ENCODE measurements around the gene DLAT. TPM values are rescaled to one million over a fixed set of nuclear protein-coding genes. Genes with fewer than 3 reads are reported as not detected.

Gene DLAT
- total RNA-seq, 1 donor from 2014 or later: 24.5 TPM

GRCh38 chr11:112096194-112096593, 71.0 kb downstream of the DLAT start:
- peaks cover 3% of the 10 kb centered on the region for H3K36me3 ChIP-seq (ENCODE audit: control insufficient read depth, insufficient read depth, low read length)
- H3K27me3 ChIP-seq (ENCODE audit: control insufficient read depth, insufficient read depth, low read length): no peaks in the 10 kb centered on the region
- no peak for TF ChIP-seq CTCF (IDR thresholded peaks at IDR 0.05; ENCODE audit: insufficient read depth, low read length, severe bottlenecking)
- no peak for FAIRE-seq
- H3K4me3 ChIP-seq (ENCODE audit: low read depth, low read length): no peak overlapping the region
- no peak for DNase-seq (ENCODE audit: low read depth)

- peaks cover 1% of the 10 kb centered on the region for H3K36me3 ChIP-seq (ENCODE audit: control insufficient read depth, insufficient read depth, low read length)
- no peak for FAIRE-seq
- H3K4me3 ChIP-seq (ENCODE audit: low read depth, low read length): no peak overlapping the region
- DNase-seq (ENCODE audit: low read depth): no peak
- no peak for TF ChIP-seq CTCF (IDR thresholded peaks at IDR 0.05; ENCODE audit: insufficient read depth, low read length, severe bottlenecking)
- no peaks in the 10 kb centered on the region for H3K27me3 ChIP-seq (ENCODE audit: control insufficient read depth, insufficient read depth, low read length)
These were observed 72.7 kb downstream of the DLAT start for GRCh38 chr11:112097734-112098528.

- Histone ChIP-seq H3K36me3 (ENCODE audit: control insufficient read depth, insufficient read depth, low read length) (no peaks in the 10 kb centered on the region), H3K27me3 (ENCODE audit: control insufficient read depth, insufficient read depth, low read length) (no peaks in the 10 kb centered on the region), H3K4me3 (ENCODE audit: low read depth, low read length) (no peak overlapping the region)
- no peak for FAIRE-seq
- no peak for DNase-seq (ENCODE audit: low read depth)
- no peak for TF ChIP-seq CTCF (IDR thresholded peaks at IDR 0.05; ENCODE audit: insufficient read depth, low read length, severe bottlenecking)
These were observed 75.3 kb downstream of the DLAT start for GRCh38 chr11:112100462-112100861.

GRCh38 chr11:112103446-112103845, 78.2 kb downstream of the DLAT start:
- no peak for TF ChIP-seq CTCF (IDR thresholded peaks at IDR 0.05; ENCODE audit: insufficient read depth, low read length, severe bottlenecking)

GRCh38 chr11:112106070-112106469, 80.9 kb downstream of the DLAT start:
- no peak for TF ChIP-seq CTCF (IDR thresholded peaks at IDR 0.05; ENCODE audit: insufficient read depth, low read length, severe bottlenecking)
- DNase-seq (ENCODE audit: low read depth): peak; percentile 42
- H3K4me3 ChIP-seq (ENCODE audit: low read depth, low read length): no peak overlapping the region
- no peaks in the 10 kb centered on the region for H3K27me3 ChIP-seq (ENCODE audit: control insufficient read depth, insufficient read depth, low read length)
- no peak for FAIRE-seq
- H3K36me3 ChIP-seq (ENCODE audit: control insufficient read depth, insufficient read depth, low read length): no peaks in the 10 kb centered on the region

More at GRCh38 chr11:112103446-112103845, 78.2 kb downstream of the DLAT start:
- FAIRE-seq: no peak
- Histone ChIP-seq H3K36me3 (ENCODE audit: control insufficient read depth, insufficient read depth, low read length) (no peaks in the 10 kb centered on the region), H3K27me3 (ENCODE audit: control insufficient read depth, insufficient read depth, low read length) (no peaks in the 10 kb centered on the region), H3K4me3 (ENCODE audit: low read depth, low read length) (no peak overlapping the region)
- DNase-seq (ENCODE audit: low read depth): no peak

Other genes starting within 250 kb of the DLAT start
- gene ALG9, start 153.8 kb upstream of the DLAT start, total RNA-seq: 24.3 and 30.5 TPM in 2 replicates
- 0.77 and 2.4 TPM in 2 replicates for gene FDXACB1, start 146.2 kb upstream of the DLAT start, total RNA-seq
- gene CFAP68, start 145.9 kb upstream of the DLAT start, total RNA-seq: 14.5 and 17.3 TPM in 2 replicates
- gene CRYAB, start 113.6 kb upstream of the DLAT start, total RNA-seq: 1.2 TPM in 1 of 2 replicates, not detected in the other
- not detected in 2 replicates for gene HSPB2, start 112.7 kb upstream of the DLAT start, total RNA-seq
- gene C11orf52, start 106.5 kb upstream of the DLAT start, total RNA-seq: 0.26 and 2.3 TPM in 2 replicates
- 9.5 and 10.8 TPM in 2 replicates for gene DIXDC1, start 88.1 kb upstream of the DLAT start, total RNA-seq
- gene PIH1D2, start 48.6 kb downstream of the DLAT start, total RNA-seq: 0.51 and 0.53 TPM in 2 replicates
- gene NKAPD1, start 48.9 kb downstream of the DLAT start, total RNA-seq: 23.3 and 24.5 TPM in 2 replicates
- 66.3 and 78.6 TPM in 2 replicates for gene TIMM8B, start 61.3 kb downstream of the DLAT start, total RNA-seq
- gene SDHD, start 61.5 kb downstream of the DLAT start, total RNA-seq: 103 and 133 TPM in 2 replicates
- gene IL18, start 138.7 kb downstream of the DLAT start, total RNA-seq: 33.8 and 72.1 TPM in 2 replicates
- gene TEX12, start 142.0 kb downstream of the DLAT start, total RNA-seq: 0.26 TPM in 1 of 2 replicates, not detected in the other
- gene BCO2, start 150.1 kb downstream of the DLAT start, total RNA-seq: 1.0 and 2.1 TPM in 2 replicates
- 68.4 and 74.4 TPM in 2 replicates for gene PTS, start 201.0 kb downstream of the DLAT start, total RNA-seq
- not detected in 2 replicates for gene PLET1, start 235.5 kb downstream of the DLAT start, total RNA-seq

Data from bronchial epithelial cell (primary cell).